Chondrocyte (in vitro differentiated cells): ENCODE measurements around the gene OR2T27. TPM values are rescaled to one million over a fixed set of nuclear protein-coding genes. Genes with fewer than 3 reads are reported as not detected.
"Not testable (repeated sequence)": the region's sequence is repeated elsewhere in the genome, so short reads cannot be mapped to it uniquely, and the experiment has no call there.

ENCODE experiments used
- DNase-seq: peaks from one replicate; pipeline ENCODE4 v3.0.0; 2021; ENCODE audit warnings: mixed read lengths, low spot score
- H3K27ac Mint-ChIP-seq: one replicate; pipeline ENCODE4 v1.8.0; 2021; ENCODE audit warnings: mild to moderate bottlenecking, moderate library complexity, mixed read lengths; ENCODE audit not compliant: unreplicated experiment
- H3K27me3 Mint-ChIP-seq: 2 replicates; pipeline ENCODE4 v1.8.0; 2021; ENCODE audit warnings: low read depth, mixed read lengths
- H3K36me3 Mint-ChIP-seq: 2 replicates; pipeline ENCODE4 v1.8.0; 2021; ENCODE audit warnings: low read depth, mixed read lengths
- H3K4me1 Mint-ChIP-seq: 2 replicates; pipeline ENCODE4 v1.8.0; 2021; ENCODE audit warnings: low read depth, mild to moderate bottlenecking, mixed read lengths
- H3K4me3 Mint-ChIP-seq: one replicate; pipeline ENCODE4 v1.8.0; 2021; ENCODE audit warnings: mild to moderate bottlenecking, moderate library complexity, mixed read lengths; ENCODE audit not compliant: unreplicated experiment
- H3K9me3 Mint-ChIP-seq: 2 replicates; pipeline ENCODE4 v1.8.0; 2021; ENCODE audit warnings: low read depth, mixed read lengths
- CTCF ChIP-seq: fragments of 200-600 bp; sonication (generic); IDR thresholded peaks from 2 replicates; pipeline ENCODE4 v1.5.0; 2021; ENCODE audit warnings: antibody characterized with exemption, mild to moderate bottlenecking, moderate library complexity
- total RNA-seq: library from RNA; stranded (reverse); gene quantifications from 3 replicates; pipeline ENCODE4 v1.2.1, GENCODE V29; 2021

Gene OR2T27
- total RNA-seq, 1 donor from 2014 or later: not detected

- H3K27me3 Mint-ChIP-seq, H3K9me3 Mint-ChIP-seq, H3K36me3 Mint-ChIP-seq, DNase-seq, H3K27ac Mint-ChIP-seq, H3K4me3 Mint-ChIP-seq, H3K4me1 Mint-ChIP-seq: not testable (repeated sequence)
Measured at GRCh38 chr1:248642971-248643651, 12.2 kb downstream of the OR2T27 start.

DNA sequence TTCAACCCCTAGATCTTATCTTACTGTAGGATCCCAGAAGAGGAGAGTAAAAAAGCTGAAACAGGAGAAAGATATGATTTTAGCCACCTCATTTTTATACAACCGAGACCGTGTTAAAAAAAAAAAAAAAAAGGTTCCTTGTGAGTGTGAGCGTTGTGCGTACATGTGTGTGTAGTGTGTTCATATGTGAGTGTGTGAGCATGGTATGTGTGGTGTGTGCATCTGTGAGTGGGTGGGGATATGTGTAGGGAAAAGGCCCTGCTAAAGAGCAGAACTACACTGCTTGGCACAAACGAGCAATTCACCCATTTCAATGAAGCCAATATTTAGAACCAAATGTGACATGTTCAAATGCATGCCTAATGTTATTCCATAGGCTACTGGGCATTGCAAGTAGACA is 13.7 kb downstream of the OR2T27 start:
- not testable (repeated sequence) for H3K27me3 Mint-ChIP-seq, H3K9me3 Mint-ChIP-seq, H3K4me1 Mint-ChIP-seq, H3K27ac Mint-ChIP-seq, H3K4me3 Mint-ChIP-seq, H3K36me3 Mint-ChIP-seq, DNase-seq

GRCh38 chr1:248640906-248641305 is 14.4 kb downstream of the OR2T27 start:
- H3K27ac Mint-ChIP-seq, H3K4me1 Mint-ChIP-seq, DNase-seq, H3K27me3 Mint-ChIP-seq, H3K36me3 Mint-ChIP-seq, H3K4me3 Mint-ChIP-seq, H3K9me3 Mint-ChIP-seq: not testable (repeated sequence)

- not testable (repeated sequence) for H3K4me1 Mint-ChIP-seq, DNase-seq, H3K36me3 Mint-ChIP-seq, H3K4me3 Mint-ChIP-seq, H3K27me3 Mint-ChIP-seq, H3K9me3 Mint-ChIP-seq, H3K27ac Mint-ChIP-seq
Measured at GRCh38 chr1:248639652-248640051, 15.7 kb downstream of the OR2T27 start.

- DNase-seq, H3K27me3 Mint-ChIP-seq, H3K4me1 Mint-ChIP-seq, H3K27ac Mint-ChIP-seq, H3K36me3 Mint-ChIP-seq, H3K9me3 Mint-ChIP-seq, H3K4me3 Mint-ChIP-seq: not testable (repeated sequence)
Measured at GRCh38 chr1:248636612-248637011, 18.7 kb downstream of the OR2T27 start.

DNA sequence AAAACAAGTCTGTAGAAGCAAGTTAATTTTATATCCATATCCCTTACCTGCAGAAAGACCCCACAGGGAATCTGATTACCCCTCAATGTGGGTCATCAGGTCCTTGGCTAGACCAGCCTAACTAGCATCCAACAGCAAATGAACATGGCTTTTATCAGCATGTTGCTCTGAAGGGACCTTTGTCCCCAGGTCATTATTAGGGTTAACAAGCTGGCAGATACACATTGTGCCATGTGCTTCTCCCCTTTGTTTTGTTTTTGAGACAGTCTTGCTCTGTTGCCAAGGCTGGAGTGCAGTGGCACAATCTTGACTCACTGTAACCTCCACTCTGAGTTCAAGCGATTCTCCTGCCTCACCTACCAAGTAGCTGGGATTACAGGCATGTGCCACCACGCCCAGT is 20.3 kb downstream of the OR2T27 start, which contains the start of gene OR2T11:
TSS of gene OR2T11 (minus strand) at position 101 of the 400 bp plus-strand sequence. CDS start 7,963 bp downstream, outside the sequence.
- not testable (repeated sequence) for H3K36me3 Mint-ChIP-seq, H3K27me3 Mint-ChIP-seq, DNase-seq, H3K4me1 Mint-ChIP-seq, H3K9me3 Mint-ChIP-seq, H3K4me3 Mint-ChIP-seq, H3K27ac Mint-ChIP-seq

DNA sequence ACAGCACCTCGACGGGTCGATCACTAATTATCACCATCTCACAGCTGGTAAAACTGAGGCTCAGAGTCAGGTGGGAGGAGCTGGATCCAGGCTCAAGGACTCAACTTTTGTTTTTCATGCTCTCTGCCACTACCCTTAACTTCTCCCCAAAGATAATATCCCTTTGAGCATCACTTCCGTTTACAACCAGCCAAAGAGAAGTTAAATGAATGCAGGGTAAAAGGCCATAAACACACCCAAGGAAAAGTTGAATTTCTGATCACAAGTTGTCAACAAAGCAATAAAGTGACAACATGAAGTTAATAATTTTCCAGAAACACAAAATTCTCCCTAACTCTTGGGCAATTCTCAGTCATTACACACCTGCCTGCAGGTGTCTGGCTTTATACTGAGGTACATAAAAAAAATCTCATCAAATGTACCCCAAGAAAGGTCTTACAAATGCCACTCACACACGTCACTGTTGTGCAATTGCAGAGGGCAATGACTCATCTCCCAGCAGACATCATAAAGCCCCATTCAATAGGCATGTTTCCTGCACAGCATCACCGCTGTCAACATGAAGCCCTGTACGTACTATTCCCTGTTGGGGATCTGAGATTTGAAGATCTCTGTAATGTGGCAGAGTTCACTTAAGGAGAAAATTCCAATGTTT is 23.8 kb downstream of the OR2T27 start:
- no peaks in the 10 kb centered on the region for H3K27me3 Mint-ChIP-seq
- H3K9me3 Mint-ChIP-seq: peaks cover 10% of the 10 kb centered on the region
- H3K4me1 Mint-ChIP-seq: no peaks in the 10 kb centered on the region
- no peaks in the 10 kb centered on the region for H3K36me3 Mint-ChIP-seq
- no peak overlapping the region for H3K4me3 Mint-ChIP-seq
- no peak for TF ChIP-seq CTCF
- H3K27ac Mint-ChIP-seq: no peak overlapping the region
- DNase-seq: no peak

GRCh38 chr1:248630551-248630950 is 24.8 kb downstream of the OR2T27 start:
- H3K27me3 Mint-ChIP-seq: no peaks in the 10 kb centered on the region

More at GRCh38 chr1:248630551-248630950, 24.8 kb downstream of the OR2T27 start:
- H3K4me1 Mint-ChIP-seq: no peaks in the 10 kb centered on the region
- TF ChIP-seq CTCF: no peak
- DNase-seq: no peak
- no peaks in the 10 kb centered on the region for H3K36me3 Mint-ChIP-seq
- no peak overlapping the region for H3K4me3 Mint-ChIP-seq
- no peak overlapping the region for H3K27ac Mint-ChIP-seq
- H3K9me3 Mint-ChIP-seq: peaks cover 10% of the 10 kb centered on the region
